GM18870 (cell line): Measurements from ENCODE around the gene PCDHGA5.
"Not testable (repeated sequence)": the region's sequence is repeated elsewhere in the genome, so short reads cannot be mapped to it uniquely, and the experiment has no call there.

Experiments
- ATAC-seq: cut with Tn5 transposase; IDR thresholded peaks from one replicate; pipeline ENCODE4 v1.9.1; 2021; ENCODE audit warnings: moderate library complexity; ENCODE audit not compliant: unreplicated experiment

PCDHGA5 gene

DNA sequence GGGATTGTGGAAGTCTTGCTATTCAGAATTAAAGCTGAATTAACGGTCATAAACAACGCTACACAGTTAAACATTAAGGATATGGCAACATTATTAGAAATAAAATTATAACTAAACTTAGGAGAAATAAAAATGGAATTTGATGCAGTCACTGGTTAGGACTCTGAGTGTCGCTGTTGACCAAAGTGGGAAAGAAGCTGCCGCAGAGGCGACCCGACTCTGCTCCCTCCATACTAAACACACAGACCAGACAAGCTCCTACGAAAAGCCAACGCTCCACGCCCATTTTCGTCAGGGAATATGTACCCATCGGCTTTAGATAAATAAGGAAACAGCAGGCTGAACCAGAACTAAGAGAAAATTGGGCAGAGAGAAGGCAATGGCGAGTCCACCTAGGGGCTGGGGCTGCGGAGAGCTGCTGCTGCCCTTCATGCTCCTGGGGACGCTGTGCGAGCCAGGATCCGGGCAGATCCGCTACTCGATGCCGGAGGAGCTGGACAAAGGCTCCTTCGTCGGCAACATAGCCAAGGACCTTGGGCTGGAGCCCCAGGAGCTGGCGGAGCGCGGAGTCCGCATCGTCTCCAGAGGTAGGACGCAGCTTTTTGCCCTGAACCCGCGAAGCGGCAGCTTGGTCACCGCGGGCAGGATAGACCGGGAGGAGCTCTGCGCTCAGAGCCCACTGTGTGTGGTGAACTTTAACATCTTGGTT is at the start of gene PCDHGA5:
PCDHGA5 (plus strand) TSS at position 211 of the 709 bp plus-strand sequence; CDS start at position 380, 169 bp downstream.
- no peak for ATAC-seq

GRCh38 chr5:141316963-141317362 is 47.0 kb upstream of the PCDHGA5 start:
- ATAC-seq, result not testable (repeated sequence)

DNA sequence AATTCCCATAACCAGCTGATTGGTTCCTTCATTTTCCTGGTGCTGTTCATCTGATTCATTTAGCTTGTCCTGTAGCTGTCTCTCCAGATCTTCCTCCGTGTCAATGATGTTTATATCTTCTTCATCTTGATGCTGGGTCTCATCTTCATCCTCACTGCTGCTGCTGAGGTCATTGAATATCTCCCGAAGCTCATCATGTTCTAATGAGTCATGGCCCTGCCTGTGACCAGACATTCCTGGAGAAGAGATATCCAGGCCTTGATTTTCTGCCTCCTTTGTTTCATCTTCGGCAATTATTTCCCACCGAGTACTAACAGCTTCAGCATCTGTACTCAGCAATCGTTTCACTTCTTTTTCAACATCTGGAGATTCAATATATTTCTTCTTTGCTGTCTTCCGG is 44.8 kb upstream of the PCDHGA5 start:
- no peak for ATAC-seq

DNA sequence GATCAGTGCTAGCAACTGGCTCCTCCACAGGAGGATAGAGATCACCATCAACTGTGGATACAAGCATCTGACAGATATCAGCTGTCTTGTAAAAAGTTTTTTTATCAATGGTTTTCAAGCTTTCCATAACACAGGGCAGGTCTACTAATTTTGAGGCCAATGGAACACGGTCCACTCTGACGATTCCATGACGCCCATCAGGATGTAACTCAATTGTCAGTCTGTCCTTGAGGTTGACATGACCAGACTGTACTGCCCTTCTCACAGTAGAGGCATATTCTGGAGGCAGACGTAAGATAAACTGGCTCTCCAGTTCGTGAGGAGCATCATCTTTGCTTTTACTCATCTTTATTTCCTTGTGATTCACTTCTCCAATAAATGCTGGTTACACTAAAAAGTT is 44.3 kb upstream of the PCDHGA5 start:
- ATAC-seq, result no peak

- peak; percentile 83 for ATAC-seq
Observed at GRCh38 chr5:141320225-141321169, 43.5 kb upstream of the PCDHGA5 start, which contains the start of gene TAF7. Gene TAF7, minus strand, starts transcription at chr5:141320784. Its CDS starts 740 bp downstream, at chr5:141320044.

- no peak for ATAC-seq
Observed at GRCh38 chr5:141322261-141322660, 41.7 kb upstream of the PCDHGA5 start.

GRCh38 chr5:141326088-141326854 is 37.7 kb upstream of the PCDHGA5 start:
- ATAC-seq, result peak; percentile 88

DNA sequence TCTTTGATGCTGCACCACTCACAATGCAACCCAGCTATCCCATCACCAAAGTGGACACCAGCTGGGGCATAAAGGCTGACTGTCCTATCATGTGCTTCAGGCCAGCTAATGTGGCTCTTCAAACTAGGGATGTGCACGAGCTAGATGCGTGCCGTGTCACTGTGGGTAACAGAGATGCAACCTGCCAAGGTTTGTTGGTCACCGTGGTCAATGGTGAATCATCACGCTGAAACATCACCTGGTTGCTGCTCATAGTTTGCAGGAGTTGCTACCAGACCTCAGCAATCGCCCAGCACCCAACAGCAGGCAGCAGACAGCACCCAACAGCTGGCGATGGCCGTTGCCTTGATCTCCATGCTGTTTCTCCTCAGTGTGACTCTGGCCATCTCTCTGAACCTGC is 35.7 kb upstream of the PCDHGA5 start:
- no peak for ATAC-seq

- ATAC-seq, result no peak
Observed at GRCh38 chr5:141330299-141331080, 33.5 kb upstream of the PCDHGA5 start, which contains the start of gene PCDHGA1. Gene PCDHGA1, plus strand, starts transcription at chr5:141330514.

GRCh38 chr5:141332571-141332970 is 31.4 kb upstream of the PCDHGA5 start:
- ATAC-seq, result not testable (repeated sequence)

DNA sequence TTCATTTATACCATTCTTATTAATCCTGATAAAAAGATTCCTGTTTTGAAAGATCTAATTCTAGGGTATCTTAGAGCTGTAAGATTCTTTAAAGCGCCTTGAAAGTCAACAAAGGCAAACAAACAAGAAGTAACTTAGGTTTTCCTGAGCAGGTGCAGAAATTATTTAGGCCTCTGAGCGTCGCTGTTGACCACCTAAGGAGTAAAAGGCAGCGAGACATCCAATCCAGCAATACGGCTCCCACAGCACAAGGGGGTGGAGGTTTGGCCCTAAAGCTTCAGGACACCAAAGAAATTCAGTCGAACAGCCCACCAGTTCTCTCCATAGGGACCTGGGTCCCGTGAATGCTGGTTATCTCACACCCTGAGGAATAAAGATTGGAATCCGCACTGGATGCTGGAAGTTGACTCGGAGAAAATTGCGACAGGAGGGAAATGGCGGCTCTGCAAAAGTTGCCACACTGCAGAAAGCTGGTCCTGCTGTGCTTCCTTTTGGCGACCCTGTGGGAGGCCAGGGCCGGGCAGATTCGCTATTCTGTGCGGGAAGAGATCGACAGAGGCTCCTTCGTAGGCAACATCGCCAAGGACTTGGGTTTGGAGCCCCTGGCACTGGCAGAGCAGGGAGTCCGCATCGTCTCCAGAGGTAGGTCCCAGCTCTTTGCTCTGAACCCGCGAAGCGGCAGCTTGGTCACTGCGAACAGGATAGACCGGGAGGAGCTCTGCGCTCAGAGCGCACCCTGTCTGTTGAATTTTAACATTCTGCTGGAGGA is 25.2 kb upstream of the PCDHGA5 start, which contains the start of gene PCDHGA2:
PCDHGA2 (plus strand) TSS at position 223 of the 769 bp plus-strand sequence.
- ATAC-seq, result no peak

- not testable (repeated sequence) for ATAC-seq
Observed at GRCh38 chr5:141340781-141341354, 23.1 kb upstream of the PCDHGA5 start.

DNA sequence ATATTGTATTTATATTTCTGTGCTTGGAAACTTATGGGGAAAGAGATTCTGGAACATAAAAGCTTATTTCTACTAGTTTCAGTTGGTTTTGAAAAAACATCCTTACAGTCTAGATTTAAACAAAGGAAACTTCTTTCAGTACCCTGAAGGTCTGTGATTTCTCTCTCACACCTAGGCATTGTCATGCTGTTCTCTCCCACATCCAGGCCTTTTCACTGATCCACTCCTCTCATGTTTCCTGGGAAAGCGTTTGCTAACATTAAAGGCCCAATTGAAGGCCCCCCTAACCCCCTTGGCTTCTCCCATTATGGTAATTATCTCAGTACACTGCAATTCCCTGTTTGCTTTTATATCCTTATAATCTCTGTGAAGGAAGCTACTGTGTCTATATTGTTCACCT is 21.2 kb upstream of the PCDHGA5 start:
- ATAC-seq, result no peak

DNA sequence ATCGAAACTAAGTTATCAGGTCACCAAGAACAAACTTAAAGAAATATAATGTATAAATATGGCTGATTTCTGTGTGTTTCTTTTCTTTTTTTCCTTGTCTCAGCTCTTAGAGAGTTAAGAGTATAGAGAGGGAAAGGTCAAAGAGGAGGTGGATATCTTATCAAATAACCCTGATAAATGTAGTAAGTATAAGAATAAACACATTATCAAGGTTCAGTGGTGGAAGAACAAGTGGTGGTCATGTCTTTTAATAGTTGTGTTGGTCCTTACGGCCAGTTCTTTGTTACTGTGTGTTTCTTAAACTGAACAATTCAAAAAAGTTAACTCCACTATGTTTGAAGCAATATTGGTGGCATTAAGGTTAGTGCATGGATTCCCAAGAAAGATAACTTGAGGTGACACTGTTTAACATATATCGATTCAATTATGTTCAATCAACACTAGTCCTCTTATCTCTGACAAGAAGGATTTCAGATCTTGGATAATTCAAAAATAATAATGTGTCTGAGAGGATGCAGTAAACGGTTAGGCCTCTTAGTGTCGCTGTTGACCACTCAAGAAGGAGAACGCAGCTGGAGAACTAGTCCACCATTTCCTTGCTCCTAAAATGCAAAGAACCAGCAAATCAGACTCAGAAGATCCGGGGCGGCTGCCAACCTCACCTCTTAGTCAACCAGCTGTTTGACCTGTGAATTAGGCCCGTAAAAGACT is 20.6 kb upstream of the PCDHGA5 start, which contains the start of gene PCDHGA3:
PCDHGA3 (plus strand) TSS at position 588 of the 711 bp plus-strand sequence. CDS start 205 bp downstream, outside the sequence.
- no peak for ATAC-seq

DNA sequence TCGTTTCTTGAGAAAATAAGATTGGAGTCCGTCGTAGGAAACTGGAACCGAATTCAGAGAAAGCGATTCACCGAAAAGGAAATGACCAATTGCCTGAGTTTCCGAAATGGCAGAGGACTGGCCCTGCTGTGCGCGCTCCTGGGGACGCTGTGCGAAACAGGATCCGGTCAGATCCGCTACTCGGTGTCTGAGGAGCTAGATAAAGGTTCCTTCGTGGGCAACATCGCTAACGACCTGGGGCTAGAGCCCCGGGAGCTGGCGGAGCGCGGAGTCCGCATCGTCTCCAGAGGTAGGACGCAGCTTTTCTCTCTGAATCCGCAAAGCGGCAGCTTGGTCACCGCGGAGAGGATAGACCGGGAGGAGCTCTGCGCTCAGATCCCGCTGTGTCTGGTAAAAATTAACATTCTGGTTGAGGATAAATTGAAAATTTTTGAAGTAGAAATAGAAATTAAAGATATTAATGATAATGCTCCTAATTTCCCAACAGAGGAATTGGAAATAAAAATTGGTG is 20.0 kb upstream of the PCDHGA5 start:
- ATAC-seq, result no peak

DNA sequence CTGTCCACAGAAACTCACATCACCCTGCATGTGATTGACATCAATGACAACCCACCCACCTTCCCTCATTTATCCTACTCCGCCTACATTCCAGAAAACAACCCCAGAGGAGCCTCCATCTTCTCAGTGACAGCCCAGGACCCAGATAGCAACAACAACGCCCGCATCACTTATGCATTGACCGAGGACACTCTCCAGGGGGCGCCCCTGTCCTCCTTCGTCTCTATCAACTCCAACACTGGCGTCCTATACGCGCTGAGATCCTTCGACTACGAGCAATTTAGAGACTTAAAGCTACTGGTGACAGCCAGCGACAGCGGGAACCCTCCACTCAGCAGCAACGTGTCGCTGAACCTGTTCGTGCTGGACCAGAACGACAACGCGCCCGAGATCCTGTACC is 18.6 kb upstream of the PCDHGA5 start:
- no peak for ATAC-seq

DNA sequence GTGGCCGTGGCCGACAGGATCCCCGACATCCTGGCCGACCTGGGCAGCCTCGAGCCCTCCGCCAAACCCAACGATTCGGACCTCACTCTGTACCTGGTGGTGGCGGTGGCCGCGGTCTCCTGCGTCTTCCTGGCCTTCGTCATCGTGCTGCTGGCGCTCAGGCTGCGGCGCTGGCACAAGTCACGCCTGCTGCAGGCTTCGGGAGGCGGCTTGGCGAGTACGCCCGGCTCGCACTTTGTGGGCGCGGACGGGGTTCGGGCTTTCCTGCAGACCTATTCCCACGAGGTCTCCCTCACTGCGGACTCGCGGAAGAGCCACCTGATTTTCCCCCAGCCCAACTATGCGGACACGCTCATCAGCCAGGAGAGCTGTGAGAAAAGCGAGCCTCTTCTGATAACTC is 17.9 kb upstream of the PCDHGA5 start:
- not testable (repeated sequence) for ATAC-seq
